ENCODE results near the gene H2AZ1.
A peak's percentile ranks its signal among the peaks of the same experiment; 100 is the strongest.
"Not testable (repeated sequence)": the region's sequence is repeated elsewhere in the genome, so short reads cannot be mapped to it uniquely, and the experiment has no call there.

The H2AZ1 gene

DNA sequence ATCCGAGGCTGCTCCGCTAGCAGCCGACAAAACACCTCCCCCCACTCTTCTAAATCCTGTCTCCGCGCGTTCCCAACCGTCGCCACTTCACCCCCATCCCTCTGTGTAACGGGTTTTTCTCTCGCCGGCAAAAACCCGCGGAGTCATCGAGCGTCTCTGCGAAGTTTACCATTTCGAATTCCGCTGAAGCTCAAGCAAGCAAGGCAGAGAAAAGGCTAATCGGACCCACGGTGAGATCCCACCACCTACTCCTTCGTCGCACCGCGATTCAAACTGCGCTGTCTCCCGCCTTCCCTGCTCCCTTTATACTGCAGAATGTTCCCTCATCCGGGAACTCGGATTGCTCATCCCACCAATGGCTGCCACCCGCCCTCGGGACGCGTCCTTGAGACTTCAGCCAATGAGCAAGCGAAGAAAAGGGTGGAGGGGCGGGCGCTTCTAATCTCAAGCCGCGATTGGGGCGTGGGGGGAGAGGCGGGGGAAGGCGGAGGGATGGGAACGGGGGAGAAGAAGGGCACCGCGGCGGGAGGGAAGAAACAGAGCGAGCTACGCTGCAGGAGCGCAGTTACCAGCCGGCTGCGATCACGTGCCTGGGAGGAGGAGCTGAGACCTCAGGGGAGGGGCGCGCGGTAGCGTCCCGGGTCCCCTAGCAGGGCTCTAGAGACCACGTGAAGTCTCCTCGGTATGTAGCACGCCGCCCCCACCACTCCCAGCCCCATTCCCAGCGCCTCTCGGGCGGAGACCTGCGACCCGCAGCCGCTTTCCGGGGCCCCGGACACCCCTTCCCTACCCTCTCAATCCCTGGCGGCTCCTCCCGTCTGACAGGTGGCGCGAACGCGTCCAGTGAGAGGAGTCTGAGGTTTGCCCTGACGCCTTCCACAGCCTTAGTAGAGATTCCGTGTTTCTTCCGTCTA is at the start of gene H2AZ1:
Gene H2AZ1 (minus strand): TSS at position 277 of the 914 bp plus-strand sequence. CDS start 105 bp downstream, at position 172.
- DNase-seq (ENCODE audit: extremely low read depth in 1 of 2, low read depth in 1 of 2): peak; percentile 95 to 99

GRCh38 chr4:99998062-99998867 is 48.2 kb upstream of the H2AZ1 start:
- DNase-seq (ENCODE audit: extremely low read depth in 1 of 2, low read depth in 1 of 2): no peak

DNA sequence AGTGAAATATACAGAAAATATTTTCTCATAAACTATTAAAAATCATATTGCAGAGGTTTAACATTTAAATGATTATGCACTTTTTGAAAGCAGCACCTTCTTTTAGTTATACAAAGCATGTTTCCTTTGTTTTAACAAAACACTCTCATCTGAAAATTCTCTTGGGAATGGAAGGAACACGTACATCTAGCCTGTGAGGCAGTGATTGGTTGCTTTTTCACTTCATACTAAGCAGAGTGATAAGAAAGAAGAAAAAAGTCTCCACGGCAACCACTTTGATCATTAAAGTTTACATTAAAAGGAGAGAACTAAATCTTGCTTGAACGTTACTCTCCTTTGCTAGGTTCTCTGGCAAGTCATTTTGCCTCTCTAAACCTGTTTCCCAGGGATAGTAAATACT is 41.7 kb upstream of the H2AZ1 start:
- no peak for DNase-seq (ENCODE audit: extremely low read depth in 1 of 2, low read depth in 1 of 2)

DNA sequence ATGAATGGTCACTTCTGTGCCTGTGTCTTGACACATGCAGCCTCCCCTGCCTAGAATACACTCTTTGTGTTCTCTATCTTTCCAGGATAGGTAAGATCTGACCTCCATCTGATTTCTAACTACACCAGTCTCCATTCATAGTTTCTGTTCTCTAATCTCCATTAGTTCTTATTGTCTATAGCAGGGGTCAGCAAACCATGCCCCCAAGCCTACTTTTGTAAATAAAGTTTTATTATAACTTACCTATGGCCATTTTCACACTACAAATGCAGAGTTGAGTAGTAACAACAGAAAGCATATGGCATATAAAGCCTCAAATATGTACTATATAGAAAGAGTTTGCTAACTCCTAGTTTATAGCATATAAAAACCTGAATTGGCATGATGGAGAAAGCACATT is 37.6 kb upstream of the H2AZ1 start:
- DNase-seq (ENCODE audit: extremely low read depth in 1 of 2, low read depth in 1 of 2): no peak

DNA sequence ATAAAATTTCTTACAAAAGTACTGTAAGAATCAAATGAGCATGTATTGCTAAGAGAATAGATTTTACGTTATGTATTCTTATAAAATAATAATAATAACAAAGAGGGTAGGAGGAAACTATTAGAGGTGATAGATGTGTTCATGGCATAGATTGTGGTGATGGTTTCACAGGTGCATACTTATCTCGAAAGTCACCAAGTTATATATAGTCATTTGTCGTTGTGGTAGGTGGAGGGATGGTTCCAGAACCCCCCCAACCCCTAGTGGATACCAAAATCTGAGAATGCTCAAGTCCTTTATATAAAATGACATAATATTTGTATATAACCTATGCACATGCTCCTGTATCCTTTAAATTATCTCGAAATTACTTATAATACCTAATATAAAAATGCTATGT is 36.7 kb upstream of the H2AZ1 start:
- no peak for DNase-seq (ENCODE audit: extremely low read depth in 1 of 2, low read depth in 1 of 2)

DNA sequence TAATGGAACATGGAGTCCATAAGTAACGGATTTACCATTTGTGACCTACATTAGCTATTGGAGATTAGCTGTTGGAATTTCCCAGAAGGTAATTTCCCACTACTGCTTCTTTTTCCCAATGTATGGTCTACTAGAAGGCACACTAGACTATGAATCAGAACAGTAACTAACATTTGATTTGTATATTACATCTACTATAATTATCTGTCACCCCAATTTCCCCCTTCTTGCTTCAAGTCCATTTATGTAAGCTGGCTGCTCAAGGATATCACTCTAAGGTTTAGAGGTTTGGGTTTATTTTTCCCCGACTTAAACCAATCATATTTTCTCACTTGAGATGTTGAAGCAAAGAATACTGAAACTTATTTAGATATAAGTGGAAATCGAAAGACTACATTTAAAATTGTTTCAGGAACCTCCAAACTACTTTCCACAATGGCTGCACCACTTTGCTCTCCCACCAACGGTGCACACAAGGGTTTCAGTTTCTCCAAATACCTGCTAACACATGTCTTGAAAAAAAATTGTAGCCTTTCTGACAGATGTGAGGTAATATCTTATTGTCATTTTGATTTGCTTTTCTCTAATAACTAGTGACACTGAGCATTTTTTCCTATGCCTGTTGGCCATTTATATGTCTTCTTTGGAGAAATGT is 33.3 kb upstream of the H2AZ1 start:
- no peak for DNase-seq (ENCODE audit: extremely low read depth in 1 of 2, low read depth in 1 of 2)

GRCh38 chr4:99979872-99980271 is 29.8 kb upstream of the H2AZ1 start:
- DNase-seq (ENCODE audit: extremely low read depth in 1 of 2, low read depth in 1 of 2): no peak

DNA sequence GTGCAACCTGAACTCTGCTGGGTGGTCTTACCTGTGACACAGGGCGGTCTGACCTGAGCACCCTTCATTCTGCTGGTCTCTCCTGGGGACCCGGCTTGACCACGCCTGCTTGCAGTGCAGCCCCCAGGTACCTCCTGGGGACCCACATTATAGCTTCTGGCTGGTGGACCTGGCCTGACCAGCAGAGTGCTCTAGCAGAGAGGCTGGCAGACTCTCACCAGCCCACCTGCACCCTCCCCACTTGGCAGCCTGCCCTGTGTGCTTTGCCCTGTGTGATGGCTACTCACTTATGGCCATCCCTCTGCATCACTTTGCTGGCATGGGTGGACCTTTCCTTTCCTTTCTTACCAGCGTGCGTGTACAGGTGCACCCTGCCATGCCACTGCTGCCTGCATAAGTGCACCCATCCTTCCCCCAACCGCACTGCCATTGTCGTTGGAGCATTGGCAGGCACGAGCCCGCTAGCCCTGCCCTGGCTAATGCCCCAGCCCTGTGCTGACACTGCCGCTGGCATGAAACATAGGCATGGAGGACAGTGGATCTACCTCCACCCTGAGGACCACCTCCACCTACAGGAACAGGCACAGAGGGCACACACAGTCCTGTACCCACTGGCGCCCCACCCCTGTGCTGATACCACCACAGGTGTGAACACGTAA is 21.5 kb upstream of the H2AZ1 start:
- DNase-seq (ENCODE audit: extremely low read depth in 1 of 2, low read depth in 1 of 2): no peak

GRCh38 chr4:99968330-99968729 is 18.3 kb upstream of the H2AZ1 start:
- no peak for DNase-seq (ENCODE audit: extremely low read depth in 1 of 2, low read depth in 1 of 2)

DNA sequence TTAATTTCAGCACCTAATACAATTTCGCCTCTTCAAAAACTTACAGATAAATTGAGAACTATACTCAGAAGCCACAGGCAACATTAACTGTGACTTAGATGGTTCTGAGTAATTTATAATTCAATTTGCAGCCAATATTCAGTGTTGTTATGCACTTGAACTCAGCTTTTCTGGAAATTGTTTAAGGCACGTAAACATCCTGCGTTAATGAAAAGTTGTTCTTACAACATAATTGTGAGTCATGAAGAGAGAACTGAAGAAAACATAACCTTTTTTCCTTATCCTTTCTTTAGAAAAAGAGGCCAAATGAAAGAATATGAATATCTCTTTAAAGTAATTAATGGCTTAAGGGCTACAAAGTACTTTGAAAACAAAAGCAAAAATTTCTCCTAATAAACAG is 16.6 kb upstream of the H2AZ1 start:
- no peak for DNase-seq (ENCODE audit: extremely low read depth in 1 of 2, low read depth in 1 of 2)

DNA sequence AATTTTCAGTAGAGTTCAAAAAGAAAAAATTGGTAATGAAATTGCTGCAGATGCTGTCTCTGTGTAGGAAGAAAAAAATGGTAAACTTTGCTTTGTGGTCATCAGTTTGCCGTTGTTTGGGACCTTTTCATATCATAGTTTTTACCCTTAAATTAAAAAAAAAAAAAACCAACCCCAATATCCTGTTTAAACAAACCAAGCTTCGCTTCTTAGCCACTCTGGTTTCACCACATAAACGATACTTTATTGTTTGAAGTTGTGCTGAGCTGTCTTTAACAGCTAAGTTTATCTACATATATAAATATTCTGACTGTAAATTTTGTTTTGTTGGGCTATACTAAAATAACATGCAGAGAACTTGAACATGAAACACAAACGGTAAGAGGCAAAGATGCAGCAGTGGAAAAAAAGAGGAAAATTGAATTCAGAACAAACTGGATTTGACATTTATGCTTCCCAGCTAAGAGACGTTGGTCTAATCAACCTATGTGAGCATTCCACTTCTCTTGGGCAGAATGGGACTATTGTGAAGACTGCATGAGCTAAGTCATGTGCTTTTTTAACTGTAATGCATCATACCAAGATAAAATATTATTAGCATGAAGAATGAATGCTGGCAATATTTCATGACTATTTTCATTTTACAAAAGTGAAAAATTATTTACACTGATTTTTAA is 15.7 kb upstream of the H2AZ1 start:
- no peak for DNase-seq (ENCODE audit: extremely low read depth in 1 of 2, low read depth in 1 of 2)

DNA sequence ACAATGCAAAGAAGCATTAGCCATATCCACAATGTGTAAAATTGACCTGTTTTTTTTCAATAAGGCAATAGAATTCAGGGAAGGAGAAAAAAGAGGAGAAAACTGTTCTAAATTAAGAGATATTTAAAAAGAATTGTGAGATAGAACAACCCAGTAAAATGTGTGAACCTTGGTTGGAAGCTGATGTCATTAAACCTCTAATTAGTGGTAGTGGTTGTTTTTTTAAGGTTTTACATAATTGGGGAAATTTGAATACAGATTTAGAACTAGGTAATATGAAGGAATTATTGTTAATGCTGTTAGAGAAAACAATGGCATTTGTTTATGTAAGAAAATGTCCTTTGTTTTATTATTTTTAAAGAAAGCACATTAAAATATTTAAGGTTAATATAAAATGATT is 15.1 kb upstream of the H2AZ1 start:
- DNase-seq (ENCODE audit: extremely low read depth in 1 of 2, low read depth in 1 of 2): no peak

- DNase-seq (ENCODE audit: extremely low read depth in 1 of 2, low read depth in 1 of 2): no peak
Measured at GRCh38 chr4:99961711-99962110, 11.6 kb upstream of the H2AZ1 start.

GRCh38 chr4:99960648-99961047 is 10.6 kb upstream of the H2AZ1 start:
- no peak for DNase-seq (ENCODE audit: extremely low read depth in 1 of 2, low read depth in 1 of 2)

DNA sequence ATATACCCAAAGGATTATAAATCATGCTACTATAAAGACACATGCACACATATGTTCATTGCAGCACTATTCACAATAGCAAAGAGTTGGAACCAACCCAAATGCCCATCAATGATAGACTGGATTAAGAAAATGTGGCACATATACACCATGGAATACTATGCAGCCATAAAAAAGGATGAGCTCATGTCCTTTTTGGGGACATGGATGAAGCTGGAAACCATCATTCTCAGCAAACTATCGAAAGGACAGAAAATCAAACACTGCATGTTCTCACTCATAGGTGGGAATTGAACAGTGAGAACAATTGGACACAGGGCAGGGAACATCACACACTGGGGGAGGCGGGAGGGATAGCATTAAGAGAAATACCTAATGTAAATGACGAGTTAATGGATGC is 8.1 kb upstream of the H2AZ1 start:
- DNase-seq (ENCODE audit: extremely low read depth in 1 of 2, low read depth in 1 of 2): not testable (repeated sequence)

GRCh38 chr4:99950913-99951254 is 809 bp upstream of the H2AZ1 start:
- DNase-seq (ENCODE audit: extremely low read depth in 1 of 2, low read depth in 1 of 2): no peak

DNA sequence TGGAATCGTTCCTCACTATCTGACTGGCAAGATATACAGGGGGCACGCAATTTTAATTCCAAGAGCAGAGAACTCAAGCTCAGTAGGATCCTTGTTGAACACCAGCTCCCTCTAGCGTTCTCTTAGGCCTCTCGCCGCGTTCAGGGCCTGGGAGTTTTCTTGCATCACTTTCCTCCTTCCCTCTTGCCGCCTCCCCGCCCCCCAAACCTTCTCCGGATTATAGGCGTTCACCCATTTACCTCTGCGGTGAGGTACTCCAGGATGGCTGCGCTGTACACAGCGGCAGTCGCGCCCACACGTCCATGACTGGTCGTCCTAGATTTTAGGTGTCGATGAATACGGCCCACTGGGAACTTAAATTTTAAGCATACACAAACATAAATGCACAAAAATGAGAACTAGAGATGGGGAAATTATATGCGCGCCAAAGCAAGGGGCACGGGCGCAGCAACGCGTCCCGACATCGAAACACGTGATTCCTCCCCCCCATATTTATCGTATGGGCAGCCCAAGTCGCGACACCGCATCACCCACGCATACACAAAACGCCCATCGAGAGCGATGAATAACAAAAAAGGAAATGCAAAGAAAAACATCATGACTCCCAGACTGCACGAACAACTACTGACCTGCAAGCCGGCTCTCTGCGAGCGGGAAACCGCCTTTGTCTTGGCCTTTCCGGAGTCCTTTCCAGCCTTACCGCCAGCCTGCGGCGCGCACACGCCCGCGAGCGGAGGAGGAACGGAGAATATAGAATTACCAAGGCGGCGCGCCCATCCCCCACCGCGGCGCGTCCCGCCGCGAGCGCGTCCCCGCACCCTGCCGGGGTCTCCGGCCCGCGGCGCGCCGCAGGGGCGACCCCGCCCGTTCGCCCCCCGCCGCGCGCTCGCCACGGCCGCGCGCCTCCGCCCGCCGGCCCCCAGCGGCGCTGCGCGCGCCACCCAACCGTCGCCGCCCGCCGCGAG is 759 bp downstream of the H2AZ1 start:
- peak; percentile 77 to 92 for DNase-seq (ENCODE audit: extremely low read depth in 1 of 2, low read depth in 1 of 2)

DNA sequence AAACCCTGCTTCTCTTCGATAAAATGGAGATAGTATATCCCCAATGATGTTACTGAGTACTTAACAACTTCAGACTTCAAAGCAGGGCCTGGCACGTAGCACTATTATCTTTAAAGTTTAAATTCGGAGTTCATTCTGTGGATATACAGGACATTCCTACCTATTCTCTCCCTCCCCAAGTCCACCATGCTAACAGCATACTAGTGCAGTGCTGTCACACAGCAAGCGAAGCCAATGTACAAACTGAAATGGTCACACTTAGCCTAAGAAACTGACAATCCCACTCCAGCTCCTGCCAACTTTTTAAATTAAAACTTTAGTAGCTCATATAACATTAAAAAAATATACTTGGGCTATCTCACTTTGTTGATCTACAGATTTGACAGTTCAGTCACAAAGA is 2.5 kb downstream of the H2AZ1 start:
- no peak for DNase-seq (ENCODE audit: extremely low read depth in 1 of 2, low read depth in 1 of 2)

GRCh38 chr4:99947190-99947578 is 2.9 kb downstream of the H2AZ1 start:
- no peak for DNase-seq (ENCODE audit: extremely low read depth in 1 of 2, low read depth in 1 of 2)
